ENCODE measurements around the gene CDC25B.
A peak's percentile ranks its signal among the peaks of the same experiment; 100 is the strongest.

The CDC25B gene

GRCh38 chr20:3795511-3796468 is at the start of gene CDC25B:
Gene CDC25B (plus strand): TSS chr20:3796310. CDS start chr20:3796532, 222 bp downstream.
- peak; percentile 87 for DNase-seq

- no peak for DNase-seq
Observed at GRCh38 chr20:3747471-3747870, 48.6 kb upstream of the CDC25B start.

- DNase-seq: no peak
Observed at GRCh38 chr20:3748073-3748472, 48.0 kb upstream of the CDC25B start.

- DNase-seq: no peak
Observed at GRCh38 chr20:3749087-3749688, 46.9 kb upstream of the CDC25B start.

- DNase-seq: no peak
Observed at GRCh38 chr20:3749689-3750531, 46.2 kb upstream of the CDC25B start.

- no peak for DNase-seq
Observed at GRCh38 chr20:3751305-3751674, 44.8 kb upstream of the CDC25B start.

GRCh38 chr20:3751675-3752385 is 44.3 kb upstream of the CDC25B start:
- no peak for DNase-seq

GRCh38 chr20:3752386-3752759 is 43.7 kb upstream of the CDC25B start:
- no peak for DNase-seq

GRCh38 chr20:3753098-3753497 is 43.0 kb upstream of the CDC25B start:
- DNase-seq: no peak

GRCh38 chr20:3753501-3754275 is 42.4 kb upstream of the CDC25B start:
- DNase-seq: no peak

GRCh38 chr20:3754276-3754630 is 41.9 kb upstream of the CDC25B start:
- DNase-seq: no peak

GRCh38 chr20:3755269-3755668 is 40.8 kb upstream of the CDC25B start:
- DNase-seq: no peak

- DNase-seq: no peak
Observed at GRCh38 chr20:3755814-3756480, 40.2 kb upstream of the CDC25B start.

- DNase-seq: no peak
Observed at GRCh38 chr20:3757268-3757667, 38.8 kb upstream of the CDC25B start.

GRCh38 chr20:3758566-3758965 is 37.5 kb upstream of the CDC25B start:
- no peak for DNase-seq

GRCh38 chr20:3759316-3759823 is 36.7 kb upstream of the CDC25B start:
- DNase-seq: no peak

- DNase-seq: no peak
Observed at GRCh38 chr20:3759884-3760283, 36.2 kb upstream of the CDC25B start.

- no peak for DNase-seq
Observed at GRCh38 chr20:3760655-3761348, 35.3 kb upstream of the CDC25B start.

GRCh38 chr20:3763671-3764601 is 32.2 kb upstream of the CDC25B start:
- no peak for DNase-seq

Data from T1000 (cell line).